ENCODE data around the gene TMEM80.
A peak's percentile ranks its signal among the peaks of the same experiment; 100 is the strongest.

Gene TMEM80

GRCh38 chr11:745428-745827, 49.8 kb downstream of the TMEM80 start:
- DNase-seq (ENCODE audit: low read depth in 2 of 2), result no peak

- DNase-seq (ENCODE audit: low read depth in 2 of 2), result no peak
Observed at GRCh38 chr11:746289-747157, 50.9 kb downstream of the TMEM80 start.

- DNase-seq (ENCODE audit: low read depth in 2 of 2), result peak; percentile 49 to 79
Observed at GRCh38 chr11:747158-748006, 51.8 kb downstream of the TMEM80 start, which contains the start of gene TALDO1. TALDO1 (plus strand) TSS chr11:747464; CDS start chr11:747482, 18 bp downstream.

- DNase-seq (ENCODE audit: low read depth in 2 of 2), result no peak
Observed at GRCh38 chr11:748007-748359, 52.4 kb downstream of the TMEM80 start.

- no peak for DNase-seq (ENCODE audit: low read depth in 2 of 2)
Observed at GRCh38 chr11:749731-750130, 54.1 kb downstream of the TMEM80 start.

All from stimulated activated CD8-positive, alpha-beta memory T cell treated with anti-CD3 and anti-CD28 coated beads, Interleukin-7, amount 100 ng/mL, for 4 hours (primary cell).